GM18867 (cell line): ENCODE measurements around the gene KRTAP12-3.

ENCODE experiments used
- ATAC-seq: cut with Tn5 transposase; IDR thresholded peaks from one replicate; pipeline ENCODE4 v1.9.1; 2021; ENCODE audit warnings: mild to moderate bottlenecking, moderate library complexity; ENCODE audit not compliant: unreplicated experiment

KRTAP12-3 gene

GRCh38 chr21:44701541-44701940 is 43.8 kb downstream of the KRTAP12-3 start:
- ATAC-seq = no peak

- no peak for ATAC-seq
Measured at GRCh38 chr21:44702111-44702972, 44.6 kb downstream of the KRTAP12-3 start.

GRCh38 chr21:44702973-44703730 is 45.4 kb downstream of the KRTAP12-3 start:
- no peak for ATAC-seq

- ATAC-seq = no peak
Measured at GRCh38 chr21:44703731-44704635, 46.3 kb downstream of the KRTAP12-3 start.

GRCh38 chr21:44704636-44705001 is 46.9 kb downstream of the KRTAP12-3 start:
- no peak for ATAC-seq

- ATAC-seq = no peak
Measured at GRCh38 chr21:44706026-44706705, 48.4 kb downstream of the KRTAP12-3 start.

GRCh38 chr21:44706706-44707581 is 49.2 kb downstream of the KRTAP12-3 start:
- no peak for ATAC-seq
